HepG2 (cell line): ENCODE data around the gene NLGN3. TPM values are rescaled to one million over a fixed set of nuclear protein-coding genes. Genes with fewer than 3 reads are reported as not detected.

ENCODE experiments used
- ATAC-seq: fragments of 200-7000 bp; cut with Tn5 transposase; 3 replicates; pipeline ENCODE4 v1.9.1; 2020; ENCODE audit warnings: mild to moderate bottlenecking, moderate library complexity
- BruUV-seq: library from RNA; stranded (reverse); fragments of 400-500 nt; replicated peaks from 2 replicates; lab custom pipeline; 2021; lab: Mats Ljungman, UMichigan
- CTCF ChIA-PET: fragments of 300-600 bp; formaldehyde crosslinking; extraction: SDS; loops from one replicate; lab custom pipeline; 2021; ENCODE audit warnings: low total read pairs, inconsistent platforms, low intra/inter-chr PET ratio; lab: Yijun Ruan, JAX
- POLR2A ChIA-PET: fragments of 350-600 bp; sonication (Branson Sonifier 250); formaldehyde crosslinking; loops from one replicate; lab custom pipeline; 2020; ENCODE audit warnings: antibody characterized with exemption, inconsistent platforms; lab: Yijun Ruan, JAX
- DNase-seq: peaks from one replicate; pipeline ENCODE4 v3.0.0-alpha.2; 2015; ENCODE audit warnings: low spot score
- FAIRE-seq: peaks from 3 replicates; lab custom pipeline; 2011; peaks lifted over from hg19 to GRCh38; lab: Jason Lieb, UNC
- H2AFZ ChIP-seq: one replicate; pipeline ENCODE4 v1.6.1; 2011; ENCODE audit warnings: low read length, inconsistent platforms
- H3K27ac ChIP-seq: fragments of 300-600 bp; 3 replicates; pipeline ENCODE4 v1.8.0; 2011; ENCODE audit warnings: mixed run types, mild to moderate bottlenecking, mixed read lengths, low read length, inconsistent platforms; ENCODE audit not compliant: insufficient read depth; ENCODE audit errors: extremely low read length
- H3K27me3 ChIP-seq, 2 experiments: fragments of 200-600 bp in 1 of 2; 2 replicates in 1 of 2; 3 replicates in 1 of 2; pipeline versions ENCODE4 v1.6.0 to v1.8.0; 2011; ENCODE audit warnings: low read length in 2 of 2, mild to moderate bottlenecking in 2 of 2, moderate library complexity in 2 of 2, inconsistent platforms in 1 of 2; ENCODE audit not compliant: insufficient read depth in 2 of 2, control insufficient read depth in 1 of 2
- H3K36me3 ChIP-seq, 2 experiments: fragments of 200-600 bp in 1 of 2; replicated peaks in 1 of 2; 2 replicates in 1 of 2; 3 replicates in 1 of 2; pipeline versions ENCODE4 v1.5.1 to v1.8.0; 2011; ENCODE audit warnings: low read length in 2 of 2, inconsistent platforms in 1 of 2; ENCODE audit not compliant: insufficient read depth in 2 of 2, control insufficient read depth in 1 of 2
- H3K4me1 ChIP-seq: 2 replicates; pipeline ENCODE4 v1.5.1; 2012; ENCODE audit warnings: low read length, inconsistent platforms; ENCODE audit not compliant: insufficient read depth
- H3K4me2 ChIP-seq: 2 replicates; pipeline ENCODE4 v1.6.0; 2011; ENCODE audit warnings: low read depth, low read length, inconsistent platforms
- H3K4me3 ChIP-seq, 3 experiments: fragments of 200-600 bp in 1 of 3; sonication (generic), shearing (Covaris generic) in 1 of 3; replicated peaks in 1 of 3; 2 replicates each; pipeline ENCODE4 v1.5.1; 2011 to 2016; ENCODE audit warnings: low read length in 3 of 3, inconsistent platforms in 2 of 3, low read depth in 2 of 3, mild to moderate bottlenecking in 2 of 3, control low read depth in 1 of 3, mixed read lengths in 1 of 3; ENCODE audit not compliant: insufficient read depth in 1 of 3
- H3K79me2 ChIP-seq: one replicate; pipeline ENCODE4 v1.6.1; 2011; ENCODE audit warnings: low read length, inconsistent platforms; ENCODE audit not compliant: insufficient read depth
- H3K9ac ChIP-seq: 2 replicates; pipeline ENCODE4 v1.6.0; 2011; ENCODE audit warnings: mild to moderate bottlenecking, low read depth, low read length, inconsistent platforms; ENCODE audit not compliant: insufficient read depth
- H3K9me3 ChIP-seq: 2 replicates; pipeline ENCODE4 v1.5.1; 2012; ENCODE audit warnings: mild to moderate bottlenecking, low read length
- H4K20me1 ChIP-seq: 2 replicates; pipeline ENCODE4 v1.6.0; 2011; ENCODE audit warnings: inconsistent platforms, mild to moderate bottlenecking, low read length, moderate library complexity; ENCODE audit not compliant: insufficient read depth
- DMTF1 ChIP-seq: sonication (generic); formaldehyde crosslinking; IDR thresholded peaks from 2 replicates; pipeline ENCODE4 v1.4.0; 2020; ENCODE audit warnings: mild to moderate bottlenecking, missing genetic modification reagents
- DNMT3B ChIP-seq: conservative IDR thresholded peaks from 2 replicates; pipeline ENCODE4 v1.6.1; 2016; ENCODE audit warnings: missing biosample characterization, control low read depth
- HDAC2 ChIP-seq: sonication (generic); formaldehyde crosslinking; IDR thresholded peaks from 2 replicates; pipeline ENCODE4 v1.4.0; 2020; ENCODE audit warnings: missing genetic modification reagents
- NCOA2 ChIP-seq: sonication (generic); formaldehyde crosslinking; IDR thresholded peaks from 2 replicates; pipeline ENCODE4 v1.8.0; 2022; ENCODE audit warnings: inconsistent platforms
- PRMT3 ChIP-seq: sonication (generic); formaldehyde crosslinking; IDR thresholded peaks from 2 replicates; pipeline ENCODE4 v1.8.1; 2022; ENCODE audit warnings: low read depth, mild to moderate bottlenecking, moderate library complexity, missing genetic modification reagents, borderline replicate concordance
- SATB2 ChIP-seq: sonication (generic); formaldehyde crosslinking; IDR thresholded peaks from 2 replicates; pipeline ENCODE4 v1.5.0; 2020; ENCODE audit warnings: missing genetic modification reagents
- WGBS: methylation state at CpG from one replicate; pipeline ENCODE4 v1.1.6; 2017; ENCODE audit warnings: low lambda C conversion rate; 5-methylcytosine and 5-hydroxymethylcytosine counted together
- in situ Hi-C: cut with HindIII; loops from 2 replicates; pipeline ENCODE4 v1.10.0; 2017; ENCODE audit warnings: low pct_unique_long_range_greater_than_20kb; ENCODE audit not compliant: extremely low pct_ligation_motif_present
- intact Hi-C: fragments of 100-400 bp; cut with micrococcal nuclease; formaldehyde crosslinking; loops from one replicate; pipeline ENCODE4 v1.10.0; 2022; ENCODE audit not compliant: unreplicated experiment
- polyA plus RNA-seq, 8 experiments: library from polyadenylated mRNA; depleted of rRNA in 3 of 8; stranded (reverse) in 7 of 8; unstranded in 1 of 8; fragments of >200 nt; fragmentation: Illumina TruSeq in 4 of 8; extraction: Trizol in 4 of 8; gene quantifications; 2 replicates each; pipeline versions ENCODE4 v1.2.1 to v1.2.3, GENCODE V29; 2011 to 2016; ENCODE audit warnings: low read depth in 4 of 8, missing spikeins in 1 of 8, mixed read lengths in 1 of 8; ENCODE audit not compliant: insufficient read depth in 1 of 8
- total RNA-seq, 5 experiments: library from RNA; depleted of rRNA; stranded (reverse); fragments of >200 nt; fragmentation: Illumina TruSeq; extraction: Trizol; gene quantifications; 2 replicates each; pipeline ENCODE4 v1.2.3, GENCODE V29; 2016; ENCODE audit warnings: low read depth in 1 of 5
- TF ChIP-seq, protein P1 (sequence below): sonication (generic); formaldehyde crosslinking; IDR thresholded peaks from 2 replicates; pipeline ENCODE4 v1.5.0; 2020; ENCODE audit warnings: mild to moderate bottlenecking, missing genetic modification reagents, moderate library complexity
- TF ChIP-seq, protein P2 (sequence below): sonication (generic); formaldehyde crosslinking; IDR thresholded peaks from 2 replicates; pipeline ENCODE4 v1.8.1; 2023; ENCODE audit warnings: mild to moderate bottlenecking, missing genetic modification reagents, borderline replicate concordance

The NLGN3 gene
- total and polyA plus RNA-seq, 2 of the 13 experiments (the other 11 are each of a cell fraction or from before 2014, with no cell fraction given) = 0.04 to 0.16 TPM

- Histone ChIP-seq H4K20me1 (no peaks in the 10 kb centered on the region), H3K79me2 (no peaks in the 10 kb centered on the region), H3K27me3 (no peaks in the 10 kb centered on the region; a peak in 1 of 5 replicates), H3K27ac (no peak overlapping the region), H2AFZ (no peak overlapping the region), H3K4me3 (no peak overlapping the region), H3K9ac (no peak overlapping the region), H3K9me3 (no peaks in the 10 kb centered on the region), H3K4me2 (no peak overlapping the region), H3K36me3 (no peaks in the 10 kb centered on the region), H3K4me1 (peaks cover 40% of the 10 kb centered on the region)
- intact Hi-C loops = no loop called here
- 84% methylated on average over 8 of the region's 31 CpGs for WGBS
- FAIRE-seq (no peak), ATAC-seq (peak; percentile 32), DNase-seq (no peak)
- BruUV-seq = no TSS peak
- ChIA-PET CTCF (no interaction called here), POLR2A (interaction anchor here (2.8 kb wide), 1 partner anchor 17 kb away, joined by 14 read pairs; the partner anchor contains the start of gene MED12)
- TF ChIP-seq, protein P1, sequence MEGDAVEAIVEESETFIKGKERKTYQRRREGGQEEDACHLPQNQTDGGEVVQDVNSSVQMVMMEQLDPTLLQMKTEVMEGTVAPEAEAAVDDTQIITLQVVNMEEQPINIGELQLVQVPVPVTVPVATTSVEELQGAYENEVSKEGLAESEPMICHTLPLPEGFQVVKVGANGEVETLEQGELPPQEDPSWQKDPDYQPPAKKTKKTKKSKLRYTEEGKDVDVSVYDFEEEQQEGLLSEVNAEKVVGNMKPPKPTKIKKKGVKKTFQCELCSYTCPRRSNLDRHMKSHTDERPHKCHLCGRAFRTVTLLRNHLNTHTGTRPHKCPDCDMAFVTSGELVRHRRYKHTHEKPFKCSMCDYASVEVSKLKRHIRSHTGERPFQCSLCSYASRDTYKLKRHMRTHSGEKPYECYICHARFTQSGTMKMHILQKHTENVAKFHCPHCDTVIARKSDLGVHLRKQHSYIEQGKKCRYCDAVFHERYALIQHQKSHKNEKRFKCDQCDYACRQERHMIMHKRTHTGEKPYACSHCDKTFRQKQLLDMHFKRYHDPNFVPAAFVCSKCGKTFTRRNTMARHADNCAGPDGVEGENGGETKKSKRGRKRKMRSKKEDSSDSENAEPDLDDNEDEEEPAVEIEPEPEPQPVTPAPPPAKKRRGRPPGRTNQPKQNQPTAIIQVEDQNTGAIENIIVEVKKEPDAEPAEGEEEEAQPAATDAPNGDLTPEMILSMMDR (CRISPR knock-in tag) = peak; percentile 28
- no peak for TF ChIP-seq DNMT3B (CRISPR knock-in tag)
- in situ Hi-C loops = no loop called here
Measured at GRCh38 chrX:71100581-71101505, 43.8 kb upstream of the NLGN3 start.

DNA sequence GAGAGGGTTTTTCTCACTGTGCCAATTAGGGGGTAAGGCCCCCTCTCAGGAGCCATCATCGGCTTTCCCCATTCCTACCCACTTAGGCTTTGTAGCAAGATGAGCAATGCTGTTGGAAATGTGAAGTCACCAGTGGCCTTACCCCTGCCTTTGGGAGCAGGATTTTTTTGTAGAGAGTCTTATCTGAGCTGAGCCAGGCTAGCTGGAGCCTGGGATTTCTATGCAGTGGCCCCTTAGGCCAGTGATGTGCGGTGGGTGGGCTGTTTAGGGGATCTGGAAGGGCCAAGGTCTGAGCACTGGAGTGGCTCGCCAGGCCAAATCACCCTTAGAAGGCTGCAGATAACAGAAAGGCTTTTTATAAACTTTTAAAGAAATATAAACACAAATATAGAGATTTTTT lies 42.3 kb upstream of the NLGN3 start:
- H3K4me3 ChIP-seq = no peak overlapping the region
- FAIRE-seq (no peak), DNase-seq (no peak)
- POLR2A ChIA-PET = interaction anchor here (2.8 kb wide), 1 partner anchor 16 kb away, joined by 14 read pairs; the partner anchor contains the start of gene MED12
- in situ Hi-C loops = no loop called here
- H3K27ac ChIP-seq = no peak overlapping the region
- no TSS peak for BruUV-seq
- CTCF ChIA-PET = no interaction called here
- 89% methylated on average over 1 of the region's 3 CpGs for WGBS
- H3K4me2 ChIP-seq = no peak overlapping the region
- no peaks in the 10 kb centered on the region for H4K20me1 ChIP-seq
- no peaks in the 10 kb centered on the region for H3K79me2 ChIP-seq
- H3K36me3 ChIP-seq = no peaks in the 10 kb centered on the region
- no peak overlapping the region for H3K9ac ChIP-seq
- intact Hi-C loops = no loop called here
- TF ChIP-seq HDAC2 = no peak
- TF ChIP-seq DMTF1 (CRISPR knock-in tag) = no peak
- TF ChIP-seq NCOA2 (CRISPR knock-in tag) = no peak
- TF ChIP-seq, protein P2, sequence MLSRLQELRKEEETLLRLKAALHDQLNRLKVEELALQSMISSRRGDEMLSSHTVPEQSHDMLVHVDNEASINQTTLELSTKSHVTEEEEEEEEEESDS (CRISPR knock-in tag) = no peak
- TF ChIP-seq PRMT3 (CRISPR knock-in tag) = no peak
- no peak for TF ChIP-seq SATB2 (CRISPR knock-in tag)
- TF ChIP-seq, all 625 proteins: peak for 0
- H3K9me3 ChIP-seq = no peaks in the 10 kb centered on the region
- ATAC-seq = no peak
- no peaks in the 10 kb centered on the region for H3K27me3 ChIP-seq
- no peak overlapping the region for H2AFZ ChIP-seq
- H3K4me1 ChIP-seq = peaks cover 39% of the 10 kb centered on the region
